Measurements from ENCODE around the gene TP53BP1. TPM values are rescaled to one million over a fixed set of nuclear protein-coding genes. Genes with fewer than 3 reads are reported as not detected.
A peak's percentile ranks its signal among the peaks of the same experiment; 100 is the strongest.
"Not testable (repeated sequence)": the region's sequence is repeated elsewhere in the genome, so short reads cannot be mapped to it uniquely, and the experiment has no call there.

The TP53BP1 gene
- total RNA-seq, 2 donors from 2014 or later: 33.2 to 35.0 TPM

- no peak for ATAC-seq (replicated peaks in 1 of 2)
- Mint-ChIP-seq H3K27ac (no peak overlapping the region), H3K36me3 (ENCODE audit: insufficient read depth in 2 of 2) (peaks cover 14 to 25% of the 10 kb centered on the region in 2 donors), H3K4me1 (ENCODE audit: low read depth) (no peaks in the 10 kb centered on the region), H3K4me3 (no peak overlapping the region), H3K27me3 (ENCODE audit: low read depth) (no peaks in the 10 kb centered on the region), H3K9me3 (no peaks in the 10 kb centered on the region)
- DNase-seq: no peak
Observed at GRCh38 chr15:43410572-43411214, 82.3 kb downstream of the TP53BP1 start.

DNA sequence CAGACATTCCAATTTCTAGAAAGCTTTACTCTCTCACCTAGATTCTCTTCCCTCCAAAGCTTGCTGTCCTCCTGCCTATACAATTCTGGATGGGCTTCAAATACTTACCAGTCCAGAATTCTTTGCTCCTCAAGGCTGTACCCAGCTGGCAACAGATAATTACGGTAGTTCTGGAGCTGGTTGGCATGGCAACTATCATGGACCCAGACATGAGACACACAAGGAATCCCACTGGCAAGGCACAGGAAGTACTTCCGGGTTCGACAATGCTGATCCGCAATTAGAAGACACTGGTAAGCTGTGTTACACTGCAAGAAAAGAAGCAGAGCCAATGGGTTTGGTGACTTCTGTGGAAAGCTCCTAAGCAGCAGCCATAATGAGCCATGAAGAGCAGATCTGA lies 84.2 kb downstream of the TP53BP1 start:
- Mint-ChIP-seq H3K27me3 (ENCODE audit: low read depth) (no peaks in the 10 kb centered on the region), H3K9me3 (no peaks in the 10 kb centered on the region)

GRCh38 chr15:43406808-43407207 lies 86.1 kb downstream of the TP53BP1 start:
- H3K27ac Mint-ChIP-seq: no peak overlapping the region
- H3K9me3 Mint-ChIP-seq: no peaks in the 10 kb centered on the region
- DNase-seq: no peak
- no peak overlapping the region for H3K4me3 Mint-ChIP-seq
- peaks cover 4% of the 10 kb centered on the region for H3K4me1 Mint-ChIP-seq (ENCODE audit: low read depth)
- ATAC-seq (replicated peaks in 1 of 2): no peak
- peaks cover 18 to 24% of the 10 kb centered on the region in 2 donors for H3K36me3 Mint-ChIP-seq (ENCODE audit: insufficient read depth in 2 of 2)
- no peaks in the 10 kb centered on the region for H3K27me3 Mint-ChIP-seq (ENCODE audit: low read depth)

More for the DNA sequence above, 84.2 kb downstream of the TP53BP1 start:
- ATAC-seq (replicated peaks in 1 of 2): no peak
- Mint-ChIP-seq H3K4me3 (no peak overlapping the region), H3K36me3 (ENCODE audit: insufficient read depth in 2 of 2) (peaks cover 15 to 25% of the 10 kb centered on the region in 2 donors), H3K27ac (no peak overlapping the region), H3K4me1 (ENCODE audit: low read depth) (no peaks in the 10 kb centered on the region)
- DNase-seq: no peak

DNA sequence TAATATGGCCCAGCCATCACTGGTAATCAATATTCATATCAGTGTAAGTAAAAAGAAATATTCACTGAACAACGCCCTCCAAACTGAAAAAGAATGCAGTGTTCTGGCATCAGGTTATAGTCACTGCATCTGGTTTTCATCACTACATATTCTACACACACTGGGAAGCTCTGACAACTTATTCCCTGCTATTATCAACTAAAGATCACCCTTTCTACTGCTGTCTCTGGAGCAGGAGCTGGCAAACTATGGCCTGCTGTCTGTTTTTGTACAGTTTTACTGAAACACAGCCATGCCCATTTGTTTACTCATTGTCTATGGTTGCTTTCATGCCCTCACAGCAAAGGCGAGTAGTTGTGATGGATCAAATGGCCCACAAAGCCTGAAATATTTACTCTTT lies 86.8 kb downstream of the TP53BP1 start:
- Mint-ChIP-seq H3K4me1 (ENCODE audit: low read depth) (peaks cover 4% of the 10 kb centered on the region), H3K4me3 (no peak overlapping the region), H3K9me3 (no peaks in the 10 kb centered on the region), H3K27me3 (ENCODE audit: low read depth) (no peaks in the 10 kb centered on the region), H3K36me3 (ENCODE audit: insufficient read depth in 2 of 2) (peaks cover 18 to 30% of the 10 kb centered on the region in 2 donors), H3K27ac (no peak overlapping the region)
- ATAC-seq (replicated peaks in 1 of 2) (no peak), DNase-seq (no peak)

DNA sequence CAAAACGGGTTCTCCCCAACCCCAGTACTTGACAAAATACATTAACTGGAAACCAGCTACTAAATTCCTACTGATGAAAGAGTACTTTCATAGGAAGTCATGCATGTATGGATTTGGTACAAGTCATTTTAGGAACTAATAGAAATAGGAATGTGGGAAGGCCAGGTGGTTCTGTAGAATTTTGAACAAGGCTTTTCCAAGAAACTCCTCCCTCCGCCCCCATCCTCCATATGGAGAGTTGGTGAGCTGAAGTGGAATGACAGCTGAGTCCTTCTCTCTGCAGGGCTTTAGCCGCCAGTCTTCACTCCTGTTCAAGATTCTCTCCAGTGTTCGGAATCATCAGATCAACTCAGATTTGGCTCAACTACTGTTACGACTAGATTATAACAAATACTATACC lies 88.8 kb downstream of the TP53BP1 start:
- H3K36me3 Mint-ChIP-seq (ENCODE audit: insufficient read depth in 2 of 2): peaks cover 18 to 26% of the 10 kb centered on the region in 2 donors
- ATAC-seq (replicated peaks in 1 of 2) (no peak), DNase-seq (no peak)
- H3K9me3 Mint-ChIP-seq: no peaks in the 10 kb centered on the region
- H3K27ac Mint-ChIP-seq: no peak overlapping the region
- H3K27me3 Mint-ChIP-seq (ENCODE audit: low read depth): no peaks in the 10 kb centered on the region
- H3K4me1 Mint-ChIP-seq (ENCODE audit: low read depth): peaks cover 4% of the 10 kb centered on the region
- no peak overlapping the region for H3K4me3 Mint-ChIP-seq

DNA sequence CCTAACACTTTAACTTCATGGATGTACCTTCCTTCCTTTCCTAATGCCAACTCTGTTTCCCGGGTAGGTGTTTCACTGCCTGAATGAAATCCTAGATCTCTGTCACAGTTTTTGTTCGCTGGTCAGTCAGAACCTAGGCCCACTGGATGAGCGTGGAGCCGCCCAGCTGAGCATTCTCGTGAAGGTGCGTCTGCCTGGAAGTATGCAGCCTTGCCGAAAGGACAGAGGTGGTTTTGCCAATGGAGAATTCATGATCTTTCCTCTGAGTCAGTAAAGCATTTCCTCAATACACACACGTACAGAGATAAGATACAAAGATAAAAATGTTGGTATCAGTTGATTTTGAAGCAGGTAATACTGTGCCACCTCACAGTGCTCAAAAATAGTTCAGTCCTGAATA lies 89.3 kb downstream of the TP53BP1 start:
- H3K36me3 Mint-ChIP-seq (ENCODE audit: insufficient read depth in 2 of 2): peaks cover 16 to 21% of the 10 kb centered on the region in 2 donors
- no peak for ATAC-seq (replicated peaks in 1 of 2)
- no peak overlapping the region for H3K27ac Mint-ChIP-seq

GRCh38 chr15:43402255-43402654 lies 90.7 kb downstream of the TP53BP1 start:
- H3K27me3 Mint-ChIP-seq (ENCODE audit: low read depth): no peaks in the 10 kb centered on the region
- H3K4me3 Mint-ChIP-seq: no peak overlapping the region
- peak overlapping the region; percentile 48 for H3K27ac Mint-ChIP-seq
- H3K36me3 Mint-ChIP-seq (ENCODE audit: insufficient read depth in 2 of 2): peaks cover 13 to 17% of the 10 kb centered on the region in 2 donors
- H3K4me1 Mint-ChIP-seq (ENCODE audit: low read depth): peaks cover 4% of the 10 kb centered on the region
- ATAC-seq (replicated peaks in 1 of 2) (no peak), DNase-seq (no peak)
- no peaks in the 10 kb centered on the region for H3K9me3 Mint-ChIP-seq

More for the DNA sequence above, 89.3 kb downstream of the TP53BP1 start:
- Mint-ChIP-seq H3K4me3 (no peak overlapping the region), H3K4me1 (ENCODE audit: low read depth) (peaks cover 4% of the 10 kb centered on the region), H3K27me3 (ENCODE audit: low read depth) (no peaks in the 10 kb centered on the region), H3K9me3 (no peaks in the 10 kb centered on the region)
- no peak for DNase-seq

DNA sequence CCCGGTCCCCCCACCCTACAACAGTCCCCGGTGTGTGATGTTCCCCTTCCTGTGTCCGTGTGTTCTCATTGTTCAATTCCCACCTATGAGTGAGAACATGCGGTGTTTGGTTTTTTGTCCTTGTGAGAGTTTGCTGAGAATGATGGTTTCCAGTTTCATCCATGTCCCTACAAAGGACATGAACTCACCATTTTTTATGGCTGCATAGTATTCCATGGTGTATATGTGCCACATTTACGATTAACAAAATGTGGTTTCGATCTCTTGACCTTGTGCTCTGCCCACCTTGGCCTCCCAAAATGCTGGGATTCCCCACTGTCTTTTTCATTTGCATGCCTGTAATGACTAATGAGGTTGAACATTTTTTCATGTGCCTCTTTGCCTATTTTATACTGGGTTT lies 99.4 kb downstream of the TP53BP1 start:
- H3K4me1 Mint-ChIP-seq (ENCODE audit: low read depth); H3K4me3 Mint-ChIP-seq; DNase-seq; H3K9me3 Mint-ChIP-seq; ATAC-seq (replicated peaks in 1 of 2); H3K27me3 Mint-ChIP-seq (ENCODE audit: low read depth); H3K27ac Mint-ChIP-seq: not testable (repeated sequence)
- peaks cover 10 to 15% of the 10 kb centered on the region in 2 donors for H3K36me3 Mint-ChIP-seq (ENCODE audit: insufficient read depth in 2 of 2)

- Mint-ChIP-seq H3K9me3 (no peaks in the 10 kb centered on the region), H3K27me3 (ENCODE audit: low read depth) (no peaks in the 10 kb centered on the region), H3K4me3 (no peak overlapping the region), H3K36me3 (ENCODE audit: insufficient read depth in 2 of 2) (peaks cover 10 to 27% of the 10 kb centered on the region in 2 donors), H3K4me1 (ENCODE audit: low read depth) (no peaks in the 10 kb centered on the region), H3K27ac (peak overlapping the region; percentile 74)
- DNase-seq (no peak), ATAC-seq (replicated peaks in 1 of 2) (no peak)
Observed at GRCh38 chr15:43390723-43391122, 102.2 kb downstream of the TP53BP1 start.

GRCh38 chr15:43383070-43383469 lies 109.9 kb downstream of the TP53BP1 start:
- no peak overlapping the region for H3K4me3 Mint-ChIP-seq
- ATAC-seq (replicated peaks in 1 of 2): no peak
- H3K36me3 Mint-ChIP-seq (ENCODE audit: insufficient read depth in 2 of 2): peaks cover 3 to 36% of the 10 kb centered on the region in 2 donors
- no peaks in the 10 kb centered on the region for H3K27me3 Mint-ChIP-seq (ENCODE audit: low read depth)
- DNase-seq: no peak
- no peaks in the 10 kb centered on the region for H3K9me3 Mint-ChIP-seq
- H3K27ac Mint-ChIP-seq: no peak overlapping the region
- H3K4me1 Mint-ChIP-seq (ENCODE audit: low read depth): no peaks in the 10 kb centered on the region

- Mint-ChIP-seq H3K9me3 (no peaks in the 10 kb centered on the region), H3K4me3 (no peak overlapping the region), H3K36me3 (ENCODE audit: insufficient read depth in 2 of 2) (peaks cover 6 to 42% of the 10 kb centered on the region in 2 donors), H3K27ac (no peak overlapping the region), H3K4me1 (ENCODE audit: low read depth) (no peaks in the 10 kb centered on the region), H3K27me3 (ENCODE audit: low read depth) (no peaks in the 10 kb centered on the region)
- no peak for DNase-seq
- ATAC-seq (replicated peaks in 1 of 2): no peak
Observed at GRCh38 chr15:43382310-43382709, 110.6 kb downstream of the TP53BP1 start.

GRCh38 chr15:43378601-43379000 lies 114.4 kb downstream of the TP53BP1 start:
- Mint-ChIP-seq H3K4me3 (no peak overlapping the region), H3K27me3 (ENCODE audit: low read depth) (no peaks in the 10 kb centered on the region), H3K4me1 (ENCODE audit: low read depth) (no peaks in the 10 kb centered on the region), H3K36me3 (ENCODE audit: insufficient read depth in 2 of 2) (peaks cover 7 to 25% of the 10 kb centered on the region in 2 donors), H3K9me3 (no peaks in the 10 kb centered on the region), H3K27ac (no peak overlapping the region)
- no peak for ATAC-seq (replicated peaks in 1 of 2)
- DNase-seq: no peak

DNA sequence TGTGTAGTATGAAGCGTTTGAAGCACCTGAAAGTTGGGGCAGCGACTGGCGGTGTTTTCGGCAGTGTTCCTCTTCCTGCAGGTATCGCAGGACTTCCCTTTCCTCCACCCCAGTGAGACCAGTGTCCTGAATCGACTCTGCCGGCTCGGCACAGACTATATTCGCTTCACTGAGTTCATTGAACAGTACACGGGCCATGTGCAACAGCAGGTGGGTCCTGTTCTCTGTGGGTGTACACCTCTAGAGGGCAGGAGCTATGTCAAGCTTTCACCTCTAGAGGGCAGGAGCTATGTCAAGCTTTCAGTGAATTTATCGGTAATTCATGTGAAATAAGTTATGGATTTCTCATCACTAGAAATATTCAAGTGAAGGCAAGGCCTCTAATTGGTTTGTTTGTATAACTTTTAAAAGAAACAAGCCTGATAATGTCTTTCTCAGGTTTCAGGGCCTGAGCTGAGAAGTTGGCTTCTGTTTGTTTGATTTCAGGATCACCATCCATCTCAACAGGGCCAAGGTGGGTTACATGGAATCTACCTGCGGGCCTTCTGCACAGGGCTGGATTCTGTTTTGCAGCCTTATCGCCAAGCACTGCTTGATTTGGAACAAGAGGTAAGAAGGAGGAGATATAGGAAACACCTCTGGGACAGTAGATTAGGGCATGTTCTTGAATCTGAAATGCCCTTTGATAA lies 116.8 kb downstream of the TP53BP1 start:
- Mint-ChIP-seq H3K4me1 (ENCODE audit: low read depth) (peaks cover 14% of the 10 kb centered on the region), H3K27ac (no peak overlapping the region), H3K27me3 (ENCODE audit: low read depth) (no peaks in the 10 kb centered on the region), H3K9me3 (no peaks in the 10 kb centered on the region), H3K4me3 (no peak overlapping the region), H3K36me3 (ENCODE audit: insufficient read depth in 2 of 2) (peaks cover 7 to 25% of the 10 kb centered on the region in 2 donors)
- DNase-seq (peak; percentile 19 to 39), ATAC-seq (replicated peaks in 1 of 2) (peak; percentile 35 to 41)

Data from activated T-cell treated with anti-CD3 and anti-CD28 coated beads, Interleukin-2, amount 50 U/mL, for 72 hours (primary cell).